Inferior parietal cortex (tissue), 1 donor: ENCODE measurements around the gene CFAP210.

ENCODE experiments used
- DNase-seq: peaks from one replicate; pipeline ENCODE4 v3.0.0-alpha.2; 2016; ENCODE audit errors: extremely low spot score

Gene CFAP210

DNA sequence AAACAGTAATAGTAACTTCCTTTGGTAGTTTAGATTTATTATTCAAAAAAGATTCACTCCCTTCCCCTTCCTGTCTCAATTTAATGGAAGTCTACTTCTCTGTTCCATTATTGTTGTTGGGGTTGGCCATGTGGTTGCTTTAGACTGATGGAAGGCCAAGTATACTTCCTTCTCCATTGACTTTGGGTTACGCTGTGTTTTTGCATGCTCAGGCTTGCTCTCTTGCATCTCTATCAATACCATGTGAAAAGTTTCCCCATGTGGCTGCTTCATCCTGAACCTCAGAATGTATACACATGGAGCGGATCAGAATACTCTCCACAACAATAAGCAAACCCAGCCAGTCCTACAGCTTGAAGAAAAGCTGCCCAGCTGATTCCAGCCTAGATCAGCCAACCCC is 20.3 kb downstream of the CFAP210 start:
- no peak for DNase-seq

- no peak for DNase-seq
Observed at GRCh38 chr2:169673106-169673505, 21.1 kb downstream of the CFAP210 start.

DNA sequence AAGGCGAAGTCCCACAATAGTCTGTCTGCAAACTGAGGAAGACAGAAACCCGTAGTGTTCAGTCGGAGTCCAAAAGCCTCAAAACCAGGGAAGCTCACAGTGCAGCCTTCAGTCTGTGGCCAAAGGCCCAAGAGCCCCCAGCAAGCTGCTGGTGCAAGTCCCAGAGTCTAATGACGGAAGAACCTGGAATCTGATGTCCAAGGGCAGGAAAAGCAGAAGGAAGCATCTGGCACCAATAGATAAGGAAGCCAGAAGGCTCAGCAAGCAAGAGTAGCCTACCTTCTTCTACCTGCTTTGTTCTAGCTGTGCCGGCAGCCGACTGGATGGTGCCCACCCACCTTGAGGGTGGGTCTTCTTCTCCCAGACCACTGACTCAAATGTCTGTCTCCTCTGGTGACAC is 21.8 kb downstream of the CFAP210 start:
- no peak for DNase-seq

DNA sequence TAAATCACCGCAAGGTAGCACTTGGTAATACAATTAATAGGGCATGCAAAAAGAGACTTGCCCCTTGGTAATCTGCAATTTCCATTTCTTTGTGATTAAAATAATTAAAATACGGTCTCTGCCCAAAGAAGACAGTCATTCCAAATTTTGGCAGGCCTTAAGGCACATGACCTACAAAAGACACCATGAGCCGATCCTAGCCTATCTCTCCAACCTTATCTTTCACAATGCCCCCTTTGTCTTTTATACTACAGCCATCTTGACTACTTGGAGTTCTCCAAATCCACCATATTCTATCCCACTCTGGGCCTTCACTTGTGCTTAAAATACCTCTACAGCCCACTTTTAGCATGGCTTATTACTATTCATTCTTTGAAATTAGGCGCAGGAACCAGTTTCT is 23.3 kb downstream of the CFAP210 start:
- no peak for DNase-seq

DNA sequence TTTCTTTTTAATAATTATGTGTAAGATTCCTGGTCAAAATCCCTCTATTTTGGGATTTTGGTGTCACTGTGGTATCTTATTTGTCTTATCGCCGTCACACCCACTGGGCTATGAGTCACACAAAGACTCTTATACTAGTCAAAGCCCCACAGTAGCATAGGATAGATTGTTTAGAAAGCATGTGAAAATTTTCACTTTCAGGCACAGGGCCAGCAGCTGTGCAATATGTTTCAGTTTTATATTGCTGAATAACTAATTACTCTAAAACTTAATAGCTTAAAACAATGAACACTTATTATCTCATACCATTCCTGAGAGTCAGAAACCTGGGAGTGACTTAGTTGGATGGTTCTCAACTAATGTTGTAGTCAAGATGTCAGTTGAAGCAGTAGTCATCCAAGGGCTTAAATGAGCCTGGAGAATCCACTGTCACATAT is 24.0 kb downstream of the CFAP210 start:
- DNase-seq = no peak

DNA sequence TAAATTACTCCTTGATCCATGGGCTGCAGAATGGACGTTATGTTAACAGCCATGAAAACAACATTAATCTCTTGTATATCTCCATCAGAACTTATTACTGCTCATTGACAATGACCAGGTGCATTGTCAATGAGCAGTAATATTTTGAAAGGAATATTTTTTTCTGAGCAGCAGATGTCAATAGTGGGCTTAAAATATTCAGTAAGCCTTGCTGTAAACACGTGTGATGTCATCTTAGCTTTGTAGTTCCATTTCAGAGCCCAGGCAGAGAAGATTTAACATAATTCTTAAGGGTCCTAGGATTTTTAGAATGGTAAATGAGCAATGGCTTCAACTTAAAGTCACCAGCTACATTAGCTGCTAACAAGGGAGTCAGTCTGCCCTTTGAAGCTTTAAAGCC is 26.6 kb downstream of the CFAP210 start:
- no peak for DNase-seq

GRCh38 chr2:169664978-169665930 is 29.0 kb downstream of the CFAP210 start:
- peak; percentile 13 for DNase-seq

DNA sequence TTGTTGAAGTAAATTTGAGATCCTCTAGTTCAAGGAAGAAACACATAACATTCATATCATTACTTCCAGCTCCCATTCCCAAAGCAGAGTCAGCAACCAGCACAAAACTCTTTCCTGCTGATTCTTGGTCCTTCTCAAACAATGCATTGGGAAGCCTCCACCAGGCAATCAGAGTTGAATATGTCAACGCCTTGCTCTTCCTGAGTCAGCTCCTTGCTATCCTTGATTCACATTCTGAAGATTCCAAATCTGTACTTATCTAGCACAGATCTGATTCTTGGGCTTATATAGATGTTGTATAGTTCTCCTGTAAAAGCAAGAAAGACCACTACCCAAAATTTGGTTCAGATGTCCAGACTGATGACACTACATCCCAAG is 29.6 kb downstream of the CFAP210 start:
- no peak for DNase-seq

GRCh38 chr2:169663247-169663646 is 31.0 kb downstream of the CFAP210 start:
- DNase-seq = no peak

DNA sequence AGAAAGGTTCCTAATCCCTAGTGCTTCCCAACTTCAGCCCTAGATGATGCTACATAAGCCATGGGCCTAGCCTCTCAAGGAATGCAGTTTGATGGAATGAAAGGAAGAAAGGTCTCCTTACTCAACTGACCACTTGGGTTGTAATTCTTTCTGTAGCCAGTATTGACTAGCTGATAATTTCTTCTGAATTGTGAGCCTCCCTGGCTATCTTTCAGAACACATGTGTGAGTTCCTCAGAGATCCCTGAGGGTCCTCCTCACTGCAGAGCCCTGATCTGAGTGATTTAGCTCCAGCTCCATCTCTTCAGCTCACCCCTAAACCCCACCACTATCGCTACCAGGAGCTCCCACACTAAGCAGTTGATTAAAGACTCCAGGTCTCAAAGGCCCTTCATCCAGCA is 31.5 kb downstream of the CFAP210 start:
- DNase-seq = no peak

- no peak for DNase-seq
Observed at GRCh38 chr2:169661265-169661664, 32.9 kb downstream of the CFAP210 start.

GRCh38 chr2:169659320-169659719 is 34.9 kb downstream of the CFAP210 start:
- no peak for DNase-seq

DNA sequence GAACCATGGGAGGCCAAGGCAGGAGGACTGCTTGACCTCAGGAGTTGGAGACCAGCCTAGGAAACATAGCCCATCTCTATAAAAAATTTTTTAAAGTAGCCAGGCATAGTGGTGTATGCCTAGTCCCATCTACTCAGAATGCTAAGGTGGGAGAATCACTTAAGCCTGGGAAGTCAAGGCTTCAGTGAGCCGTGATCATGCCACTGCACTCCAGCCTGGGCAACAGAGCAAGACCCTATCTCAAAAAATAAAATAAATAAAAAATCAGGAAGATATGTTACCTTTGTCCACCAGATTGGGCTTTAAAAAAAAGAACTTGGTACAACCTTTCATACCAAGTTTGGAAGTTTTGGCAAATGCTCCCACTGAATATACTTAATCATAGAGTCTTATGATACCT is 35.3 kb downstream of the CFAP210 start:
- DNase-seq = no peak

GRCh38 chr2:169656164-169656563 is 38.0 kb downstream of the CFAP210 start:
- no peak for DNase-seq

- DNase-seq = no peak
Observed at GRCh38 chr2:169653636-169654035, 40.6 kb downstream of the CFAP210 start.

- no peak for DNase-seq
Observed at GRCh38 chr2:169649278-169649677, 44.9 kb downstream of the CFAP210 start.

DNA sequence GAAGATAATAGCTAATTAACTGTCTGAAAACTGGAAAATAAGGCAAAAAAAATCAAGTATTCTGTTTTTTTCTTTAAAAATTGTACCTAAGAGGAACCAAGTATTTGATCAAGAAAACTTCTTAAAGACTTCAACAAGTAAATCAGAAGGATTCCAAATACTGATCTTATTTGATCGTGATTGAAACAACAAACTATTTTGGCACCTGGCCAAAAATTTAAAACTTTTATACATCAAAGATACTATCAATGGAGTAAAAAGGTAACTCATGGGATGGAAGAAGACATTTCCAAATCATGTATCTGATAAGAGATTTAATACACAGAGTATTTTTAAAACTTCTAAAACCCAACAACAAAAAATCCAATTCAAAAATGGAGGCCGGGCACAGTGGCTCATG is 46.7 kb downstream of the CFAP210 start:
- DNase-seq = no peak

DNA sequence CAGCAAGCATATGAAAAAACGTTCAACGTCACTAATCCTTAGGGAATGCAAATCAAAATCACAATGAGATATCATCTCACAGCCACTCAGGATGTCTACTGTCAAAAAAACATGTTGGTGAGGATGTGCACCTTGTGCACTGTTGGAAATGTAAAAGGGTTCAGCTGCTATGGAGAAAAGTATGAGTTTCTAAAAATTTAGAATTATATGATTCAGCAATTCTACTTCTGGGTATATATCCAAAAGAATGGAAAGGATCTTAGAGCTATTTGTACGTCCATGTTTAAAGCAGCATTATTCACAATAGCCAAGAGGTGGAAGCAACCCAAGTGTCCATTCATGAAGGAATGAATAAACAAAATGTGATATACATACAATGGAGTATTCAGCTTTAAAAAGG is 50.0 kb downstream of the CFAP210 start:
- no peak for DNase-seq

GRCh38 chr2:169641464-169641863 is 52.7 kb downstream of the CFAP210 start:
- DNase-seq = no peak

DNA sequence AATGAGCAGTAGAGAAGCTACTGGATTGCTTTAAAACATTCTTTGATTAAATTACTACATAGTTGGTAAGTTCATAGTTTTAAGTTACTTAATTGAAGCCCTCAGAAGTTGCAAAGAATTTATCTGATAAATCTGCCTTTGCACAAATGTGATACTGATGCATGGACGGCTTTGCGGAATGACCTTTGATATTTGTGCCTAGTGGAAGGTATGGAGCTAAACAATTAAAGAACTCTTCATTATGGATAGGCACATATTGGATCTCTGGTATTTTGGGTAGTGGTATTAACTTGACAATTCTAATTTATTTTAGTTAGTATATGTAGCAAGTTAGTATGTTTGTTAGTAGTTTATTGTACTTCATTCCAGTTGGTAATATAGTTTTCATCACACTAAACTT is 54.1 kb downstream of the CFAP210 start:
- no peak for DNase-seq

DNA sequence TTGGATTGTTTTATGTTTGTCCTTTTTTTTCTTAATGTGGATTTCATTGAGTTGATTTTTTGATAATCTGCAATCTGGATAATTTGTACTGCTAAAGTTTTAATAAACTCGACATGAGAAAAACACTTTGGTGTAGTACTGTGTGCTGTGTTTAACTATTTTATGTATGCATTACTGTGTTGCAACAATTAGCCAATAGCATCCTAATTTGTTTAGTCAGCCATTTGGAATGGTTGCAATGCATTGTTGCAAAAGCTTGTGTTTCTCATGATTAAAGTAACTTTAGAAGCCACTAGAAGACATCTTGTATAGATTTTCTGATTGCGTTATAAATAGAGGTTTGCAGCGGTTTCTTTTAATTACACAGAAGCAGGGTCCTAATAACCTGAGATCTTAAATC is 56.6 kb downstream of the CFAP210 start:
- DNase-seq = no peak

- DNase-seq = no peak
Observed at GRCh38 chr2:169636440-169637097, 57.6 kb downstream of the CFAP210 start.

DNA sequence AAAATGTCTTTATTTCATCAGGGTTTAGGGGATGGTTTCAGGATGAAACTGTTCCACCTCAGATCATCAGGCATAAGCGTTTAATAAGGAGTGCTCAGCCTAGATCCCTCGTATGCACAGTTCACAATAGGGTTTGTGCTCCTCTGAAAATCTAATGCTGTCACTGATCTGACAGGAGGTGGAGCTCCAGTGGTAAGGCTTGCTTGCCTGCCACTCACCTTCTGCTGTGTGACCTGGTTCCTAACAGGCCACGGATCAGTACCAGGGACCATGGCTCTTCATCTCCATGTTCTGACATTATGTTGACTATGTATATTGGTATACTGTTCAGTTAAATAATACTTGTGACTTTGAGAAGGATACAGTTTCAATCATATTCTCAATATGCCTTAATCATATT is 68.4 kb downstream of the CFAP210 start:
- DNase-seq = no peak
